Astrocyte of the hippocampus (primary cell): ENCODE data around the gene CDH13.

Source experiments
- DNase-seq: peaks from one replicate; pipeline ENCODE4 v3.0.0; 2011; ENCODE audit warnings: low read depth, low spot score

The CDH13 gene

DNA sequence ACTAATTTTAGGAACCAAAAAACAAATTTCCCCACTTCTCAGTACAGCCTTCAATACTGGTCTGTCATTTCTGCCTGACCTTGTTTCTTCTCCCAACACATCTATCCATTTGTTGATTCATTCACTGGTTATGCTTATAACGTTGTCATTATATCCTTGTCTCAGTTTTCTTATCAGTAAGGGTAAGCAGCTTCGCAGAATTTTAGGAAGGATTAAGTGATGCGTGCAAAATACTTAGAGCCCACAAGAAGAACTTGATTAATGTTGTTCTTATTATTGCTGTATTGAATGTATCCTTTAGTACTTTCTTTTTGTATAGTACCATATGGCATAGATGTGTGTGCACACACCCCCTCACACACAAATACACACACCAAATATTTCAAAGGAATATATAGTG is 777.5 kb downstream of the CDH13 start:
- no peak for DNase-seq

DNA sequence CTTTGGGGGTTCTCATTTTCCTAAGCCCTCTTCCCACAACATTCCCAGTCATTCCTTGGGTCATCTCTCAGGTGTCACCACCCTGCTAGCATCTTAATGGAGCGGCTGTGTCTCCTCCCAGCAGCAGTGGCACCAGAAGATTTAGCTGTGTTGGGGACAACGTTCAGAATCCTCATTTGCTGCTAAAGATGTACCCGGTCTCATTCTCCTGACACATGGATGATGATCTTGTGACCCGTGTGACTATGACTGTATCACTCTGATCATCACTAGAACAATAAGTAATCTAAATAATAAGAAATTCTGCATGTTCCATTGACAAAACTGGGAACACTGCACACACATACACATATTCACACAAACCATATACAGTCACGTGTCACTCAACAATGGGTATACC is 781.2 kb downstream of the CDH13 start:
- no peak for DNase-seq

GRCh38 chr16:83409347-83409746 is 782.6 kb downstream of the CDH13 start:
- DNase-seq, result no peak

GRCh38 chr16:83418565-83418964 is 791.8 kb downstream of the CDH13 start:
- DNase-seq, result no peak

DNA sequence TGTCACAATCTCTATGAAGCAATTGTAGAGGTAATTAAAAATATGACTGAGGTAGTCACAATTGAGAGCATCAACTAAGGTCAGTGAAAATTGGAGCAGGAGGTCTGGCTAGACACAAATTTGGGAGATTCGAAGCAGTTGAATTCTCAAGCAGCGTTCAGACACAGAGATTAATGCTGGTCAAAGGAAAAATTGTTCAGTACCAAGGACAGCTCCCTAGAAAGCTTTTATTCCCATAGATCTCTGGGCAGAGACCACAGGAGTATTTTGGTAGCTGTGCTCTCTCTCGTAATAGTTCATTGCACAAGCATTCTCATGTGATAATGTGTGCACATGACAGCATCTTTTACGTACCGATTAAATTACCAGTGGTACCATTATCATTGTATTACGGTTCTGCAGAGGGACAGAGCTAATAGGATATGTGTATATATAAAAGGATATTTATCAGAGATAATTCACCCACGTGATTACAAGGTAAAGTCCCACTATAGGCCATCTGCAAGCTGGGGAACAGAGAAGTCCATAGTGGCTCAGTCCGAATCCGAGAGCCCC is 793.5 kb downstream of the CDH13 start:
- peak; percentile 74 for DNase-seq

GRCh38 chr16:83433201-83433600 is 806.4 kb downstream of the CDH13 start:
- DNase-seq, result peak; percentile 25

- no peak for DNase-seq
These were observed 810.3 kb downstream of the CDH13 start for GRCh38 chr16:83437036-83437435.

DNA sequence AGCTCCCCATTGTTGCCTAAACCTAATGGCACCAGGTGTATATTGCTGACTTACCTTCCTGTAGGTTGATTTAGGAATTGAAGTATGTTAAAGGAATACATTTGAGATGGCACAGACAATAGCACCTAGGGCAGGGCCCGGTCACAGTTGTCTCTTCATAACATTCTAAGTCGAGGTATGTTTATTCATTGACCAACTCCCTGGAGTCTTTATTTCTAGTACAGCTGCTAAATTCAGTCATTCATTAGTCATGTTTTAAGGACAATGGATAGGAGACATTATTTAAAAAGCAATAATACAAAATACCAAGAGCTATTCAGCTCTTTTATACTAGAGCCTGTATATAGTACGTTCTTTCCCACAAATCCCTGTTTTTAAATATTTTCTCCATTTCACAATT is 811.6 kb downstream of the CDH13 start:
- no peak for DNase-seq

DNA sequence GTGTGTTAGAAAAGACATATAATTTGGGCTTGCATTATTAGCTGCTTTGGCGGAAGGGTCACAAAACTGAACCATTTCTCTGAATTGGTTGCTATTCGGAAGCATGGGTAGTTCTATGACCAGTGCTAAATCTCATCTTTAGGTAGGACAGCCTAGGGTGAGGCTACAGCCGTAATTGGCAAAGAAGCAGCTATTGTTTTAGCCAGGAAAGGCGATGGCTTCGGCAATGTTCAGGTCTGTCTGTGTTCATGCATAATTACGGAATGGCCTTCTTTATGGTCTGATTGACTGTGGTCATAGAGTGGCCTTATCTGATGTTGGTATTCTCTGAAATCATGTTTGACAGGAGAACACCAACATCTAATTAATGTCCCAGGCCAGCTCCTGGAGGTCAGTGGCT is 812.6 kb downstream of the CDH13 start:
- no peak for DNase-seq

DNA sequence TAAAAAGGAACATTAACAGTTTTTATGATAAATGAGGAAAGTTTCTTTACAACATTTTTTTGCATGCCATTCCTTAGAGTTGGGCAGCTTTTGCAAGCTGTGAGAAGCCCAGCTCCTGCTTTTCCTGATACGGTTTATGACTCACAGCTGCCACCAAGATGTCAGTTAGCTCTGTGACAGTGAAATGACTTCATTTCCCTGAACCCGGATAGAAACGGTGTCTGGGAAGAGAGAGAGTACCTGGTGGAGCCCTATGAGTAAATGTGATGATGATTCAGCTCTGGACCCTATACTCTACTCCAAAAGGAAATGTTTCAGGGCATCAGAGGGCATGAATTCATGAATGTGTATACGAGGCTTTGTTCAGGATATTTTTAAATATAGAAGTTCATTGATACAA is 814.7 kb downstream of the CDH13 start:
- peak; percentile 18 for DNase-seq

GRCh38 chr16:83443972-83444371 is 817.2 kb downstream of the CDH13 start:
- DNase-seq, result no peak

- no peak for DNase-seq
These were observed 820.8 kb downstream of the CDH13 start for GRCh38 chr16:83447560-83447959.

DNA sequence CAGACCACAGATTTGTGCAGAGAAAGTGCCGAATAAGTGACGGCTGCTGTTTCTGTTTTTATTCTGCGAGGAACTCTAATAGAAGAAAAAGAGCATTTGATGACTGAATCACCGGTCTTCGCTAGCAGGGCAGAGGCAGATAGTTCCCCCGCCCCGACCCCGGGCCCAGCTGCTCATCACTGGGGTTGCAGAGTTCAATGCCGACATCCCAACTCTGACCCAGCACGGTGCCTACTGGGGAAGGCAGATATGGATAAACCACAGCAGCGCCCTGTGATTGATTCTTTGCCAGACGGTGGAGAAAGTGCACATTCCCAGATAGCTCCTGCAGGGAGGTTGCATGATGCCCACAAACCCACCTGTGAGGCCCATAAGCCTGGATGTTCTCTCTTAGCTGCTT is 823.1 kb downstream of the CDH13 start:
- DNase-seq, result no peak

DNA sequence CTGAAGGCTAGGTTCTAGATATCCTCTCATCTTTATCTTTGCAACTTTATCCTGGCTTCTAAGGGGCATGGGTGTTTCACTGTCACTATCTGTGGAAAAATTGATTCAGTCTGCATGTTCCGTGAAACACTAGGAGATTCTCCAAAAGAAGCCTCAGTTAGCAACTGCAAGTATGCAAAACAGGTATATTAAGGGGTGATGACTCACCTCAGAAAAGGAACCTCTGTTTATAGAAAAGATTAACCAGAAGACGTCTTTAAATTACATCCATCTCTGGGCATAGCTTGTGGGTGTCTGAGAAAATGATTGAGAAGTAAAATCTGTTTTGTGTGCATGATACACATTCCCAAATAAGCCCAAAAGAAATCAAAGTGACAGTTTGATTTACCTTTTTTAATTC is 827.2 kb downstream of the CDH13 start:
- DNase-seq, result no peak

DNA sequence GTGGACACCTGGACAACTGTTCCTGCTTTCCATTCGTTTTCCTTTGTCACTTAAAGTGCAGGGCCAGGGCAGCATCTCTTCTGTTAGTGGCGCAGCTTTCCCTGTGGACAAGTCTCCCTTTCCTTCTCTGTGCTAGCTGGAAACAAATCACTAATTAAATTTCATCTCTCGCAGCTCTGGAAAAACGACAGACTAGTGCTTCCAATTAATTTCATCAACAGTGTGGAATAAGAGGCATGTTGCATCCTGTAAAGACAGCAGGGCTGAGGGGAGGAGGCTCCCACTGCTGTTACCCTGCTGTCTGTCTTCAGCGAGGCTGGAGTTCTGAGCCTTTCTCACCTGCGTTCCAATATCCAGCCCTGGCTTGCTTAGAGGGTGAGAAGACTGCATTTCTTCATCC is 828.9 kb downstream of the CDH13 start:
- DNase-seq, result no peak

DNA sequence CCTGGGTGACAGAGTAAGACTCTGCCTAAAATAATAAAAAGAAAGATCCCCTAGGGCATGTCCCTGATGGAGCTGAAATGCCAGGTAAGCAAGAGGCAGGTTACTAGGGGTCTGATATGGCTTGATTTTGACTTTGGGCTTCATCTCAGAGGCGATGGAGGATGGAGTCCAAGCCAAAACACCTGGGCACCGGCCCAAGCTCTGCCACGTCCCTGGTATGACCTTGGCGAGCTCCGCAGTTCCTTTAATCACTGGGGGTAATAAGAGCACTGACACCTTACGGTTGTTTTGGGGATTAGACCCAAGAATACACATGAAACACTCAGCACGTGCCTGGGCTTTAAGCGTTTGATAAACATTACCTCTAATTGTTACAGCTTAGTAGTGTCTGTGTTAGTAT is 830.2 kb downstream of the CDH13 start:
- no peak for DNase-seq

- peak; percentile 54 for DNase-seq
These were observed 831.8 kb downstream of the CDH13 start for GRCh38 chr16:83458612-83459011.

GRCh38 chr16:83464991-83465390 is 838.2 kb downstream of the CDH13 start:
- DNase-seq, result no peak

DNA sequence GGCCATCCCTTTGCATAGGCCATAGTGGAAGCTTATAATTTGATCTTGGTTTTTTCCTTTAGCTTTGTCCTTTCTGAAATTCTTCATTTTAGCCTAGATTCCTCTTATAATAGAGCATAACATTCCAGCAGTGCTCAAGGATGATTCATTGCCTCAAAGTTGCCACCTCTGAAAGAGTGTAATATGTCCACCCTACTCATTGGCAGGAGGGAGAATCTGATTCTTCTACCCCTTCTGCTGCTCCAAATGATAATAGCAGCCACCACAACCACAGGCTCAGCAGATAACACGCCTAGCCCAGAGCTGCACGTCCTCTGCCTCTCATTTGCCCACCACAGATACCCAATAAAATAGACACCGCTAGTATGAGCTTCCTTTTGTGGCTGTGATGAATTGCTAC is 843.6 kb downstream of the CDH13 start:
- DNase-seq, result peak; percentile 67

- no peak for DNase-seq
These were observed 846.2 kb downstream of the CDH13 start for GRCh38 chr16:83472776-83473501.

- no peak for DNase-seq
These were observed 847.3 kb downstream of the CDH13 start for GRCh38 chr16:83473926-83474650.

GRCh38 chr16:83475108-83475507 is 848.3 kb downstream of the CDH13 start:
- DNase-seq, result no peak

DNA sequence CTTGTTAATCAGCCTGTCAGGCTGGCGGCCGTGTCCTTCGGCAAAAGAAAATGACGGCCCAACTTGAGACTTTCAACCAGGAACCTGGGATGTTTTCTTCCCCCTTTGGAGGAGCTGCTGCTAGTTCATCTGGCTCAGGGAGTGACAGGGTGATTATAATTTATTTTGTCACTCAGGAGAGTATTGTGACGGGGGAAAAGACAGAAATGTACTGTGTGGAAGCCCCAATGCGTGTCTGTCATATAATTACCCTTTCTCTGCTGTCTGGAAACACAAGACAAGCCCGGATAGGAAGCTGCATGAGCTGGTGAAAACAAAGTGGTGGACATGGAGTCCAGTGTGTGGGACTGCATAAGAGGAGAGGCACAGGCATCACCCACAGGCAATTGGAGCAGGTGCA is 854.8 kb downstream of the CDH13 start:
- no peak for DNase-seq
